NB4 (cell line): ENCODE data around the gene FUZ.

Experiments
- POLR2A ChIP-seq: IDR thresholded peaks from 2 replicates; pipeline ENCODE4 v1.6.1; 2011; ENCODE audit warnings: mild to moderate bottlenecking; ENCODE audit not compliant: insufficient read length; ENCODE audit errors: extremely low read depth
- TF ChIP-seq, protein P1 (sequence below): IDR thresholded peaks from one replicate; pipeline ENCODE4 v1.5.1; 2012; ENCODE audit warnings: low read depth, low read length
- TF ChIP-seq, protein P2 (sequence below): IDR thresholded peaks from 2 replicates; pipeline ENCODE4 v1.6.1; 2011; ENCODE audit warnings: low read depth, low read length

DNA sequence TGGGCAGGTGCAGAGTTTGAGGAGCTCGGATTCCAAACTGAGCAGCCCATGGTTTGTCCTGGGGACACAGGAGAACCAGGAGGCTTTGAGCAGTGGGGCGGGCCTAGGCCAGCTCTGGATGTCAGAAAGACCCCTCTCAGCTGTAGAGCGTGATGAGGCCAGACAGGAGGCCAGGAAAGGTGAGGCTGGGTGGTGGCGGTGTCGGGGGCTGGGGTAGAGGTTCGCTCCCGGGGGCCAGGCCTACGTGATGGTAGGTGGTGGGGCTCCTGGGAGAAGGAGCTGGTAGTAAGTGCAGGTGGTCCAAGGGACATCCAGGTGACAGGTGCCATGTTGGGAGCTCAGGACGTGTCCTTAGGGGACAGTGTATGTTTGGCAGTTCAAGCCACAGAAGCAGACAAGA, 24.3 kb upstream of the FUZ start:
- TF ChIP-seq, protein P1, sequence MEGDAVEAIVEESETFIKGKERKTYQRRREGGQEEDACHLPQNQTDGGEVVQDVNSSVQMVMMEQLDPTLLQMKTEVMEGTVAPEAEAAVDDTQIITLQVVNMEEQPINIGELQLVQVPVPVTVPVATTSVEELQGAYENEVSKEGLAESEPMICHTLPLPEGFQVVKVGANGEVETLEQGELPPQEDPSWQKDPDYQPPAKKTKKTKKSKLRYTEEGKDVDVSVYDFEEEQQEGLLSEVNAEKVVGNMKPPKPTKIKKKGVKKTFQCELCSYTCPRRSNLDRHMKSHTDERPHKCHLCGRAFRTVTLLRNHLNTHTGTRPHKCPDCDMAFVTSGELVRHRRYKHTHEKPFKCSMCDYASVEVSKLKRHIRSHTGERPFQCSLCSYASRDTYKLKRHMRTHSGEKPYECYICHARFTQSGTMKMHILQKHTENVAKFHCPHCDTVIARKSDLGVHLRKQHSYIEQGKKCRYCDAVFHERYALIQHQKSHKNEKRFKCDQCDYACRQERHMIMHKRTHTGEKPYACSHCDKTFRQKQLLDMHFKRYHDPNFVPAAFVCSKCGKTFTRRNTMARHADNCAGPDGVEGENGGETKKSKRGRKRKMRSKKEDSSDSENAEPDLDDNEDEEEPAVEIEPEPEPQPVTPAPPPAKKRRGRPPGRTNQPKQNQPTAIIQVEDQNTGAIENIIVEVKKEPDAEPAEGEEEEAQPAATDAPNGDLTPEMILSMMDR, result no peak
- TF ChIP-seq, protein P2, sequence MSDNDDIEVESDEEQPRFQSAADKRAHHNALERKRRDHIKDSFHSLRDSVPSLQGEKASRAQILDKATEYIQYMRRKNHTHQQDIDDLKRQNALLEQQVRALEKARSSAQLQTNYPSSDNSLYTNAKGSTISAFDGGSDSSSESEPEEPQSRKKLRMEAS, result no peak
- TF ChIP-seq POLR2A, result no peak
